GM21367 (cell line): Measurements from ENCODE around the gene IDH3A.

Experiments used
- ATAC-seq: cut with Tn5 transposase; IDR thresholded peaks from one replicate; pipeline ENCODE4 v1.9.1; 2021; ENCODE audit not compliant: unreplicated experiment

The IDH3A gene

DNA sequence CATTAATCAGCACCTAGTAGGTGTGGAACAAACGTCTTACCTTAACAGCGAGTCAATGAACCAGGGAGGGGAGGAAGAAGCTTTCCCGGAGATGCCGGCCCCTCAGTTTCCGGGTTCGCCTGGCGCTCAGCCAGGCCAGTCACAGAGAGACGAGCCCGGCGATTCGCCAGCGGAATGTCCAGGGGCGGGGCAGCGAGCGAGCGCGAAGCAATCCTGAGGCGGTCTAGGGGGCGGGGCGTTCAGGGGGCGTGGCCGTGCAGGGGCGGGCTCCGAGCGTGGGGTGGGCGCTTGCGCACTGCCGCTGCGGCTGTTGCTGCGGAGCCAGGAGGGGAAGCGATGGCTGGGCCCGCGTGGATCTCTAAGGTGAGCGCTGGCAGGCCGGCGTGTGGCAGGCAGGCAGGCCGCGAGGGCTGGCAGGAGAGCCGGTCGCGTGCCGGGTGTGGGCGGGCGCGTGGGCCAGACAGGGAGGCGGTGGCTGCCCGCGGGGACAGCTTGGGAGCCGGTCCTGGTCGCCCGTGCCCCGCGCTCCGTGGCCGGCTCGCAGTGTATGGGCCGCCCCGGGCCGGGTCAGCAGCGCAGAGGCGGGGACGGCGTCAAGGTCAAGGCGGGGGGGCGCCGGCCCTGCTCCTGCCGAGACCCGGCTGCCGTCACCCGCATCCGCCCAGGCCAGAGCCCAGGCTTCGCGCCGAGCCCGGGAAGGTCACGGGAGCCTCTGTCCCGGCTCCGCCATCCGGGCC, at the start of gene IDH3A:
TSS of gene IDH3A (plus strand) at position 295 of the 737 bp plus-strand sequence. CDS start at position 337, 42 bp downstream.
- ATAC-seq: peak; percentile 69

DNA sequence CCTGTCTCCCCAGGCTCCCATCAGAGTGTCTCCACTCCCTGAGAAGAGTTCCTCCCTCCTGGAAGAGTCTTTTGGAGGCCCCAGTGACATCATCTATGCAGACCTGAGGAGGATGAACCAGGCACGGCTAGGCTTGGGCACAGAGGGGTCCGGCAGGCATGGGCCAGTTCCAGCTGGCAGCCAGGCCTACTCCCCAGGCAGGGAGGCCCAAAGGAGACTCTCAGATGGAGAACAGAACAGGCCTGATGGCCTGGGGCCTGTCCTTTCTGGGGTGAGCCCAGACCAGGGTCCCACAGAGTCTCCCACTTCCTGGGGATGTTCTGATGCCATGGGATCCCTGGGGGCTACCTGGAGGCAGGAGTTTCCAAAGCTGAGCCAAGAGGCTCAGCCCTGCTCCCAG, 48.3 kb upstream of the IDH3A start:
- ATAC-seq: no peak

DNA sequence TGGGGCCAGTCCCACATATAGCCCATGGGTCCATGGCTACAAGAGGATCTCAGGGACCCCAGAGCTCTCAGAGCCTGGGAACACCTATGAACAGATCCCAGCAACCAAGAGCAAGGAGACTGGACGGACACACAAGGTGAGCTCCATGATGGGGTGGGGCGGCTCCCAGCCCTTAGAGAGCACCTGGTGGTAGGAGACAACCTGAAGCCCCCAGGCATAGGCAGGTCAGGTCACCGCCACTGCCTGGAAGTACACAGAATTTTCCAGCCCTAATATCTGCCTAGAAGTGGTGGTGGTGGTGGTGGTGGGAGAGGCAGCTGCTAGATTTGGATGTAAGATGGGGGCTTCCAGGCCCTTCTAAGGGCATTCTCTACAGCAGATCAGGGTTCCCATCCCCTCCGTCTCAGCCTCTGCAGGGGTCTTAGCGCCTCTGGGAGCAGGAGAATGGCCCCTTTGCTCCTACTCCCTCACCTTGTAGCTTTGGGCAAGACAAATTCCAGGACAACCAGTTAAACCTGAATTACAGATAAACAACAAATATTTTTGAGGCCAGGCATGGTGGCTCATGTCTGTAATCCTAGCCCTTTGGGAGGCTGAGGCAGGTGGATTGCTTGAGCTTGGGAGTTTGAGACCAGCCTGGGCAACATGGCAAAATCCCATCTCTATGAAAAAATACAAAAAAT, 47.6 kb upstream of the IDH3A start:
- ATAC-seq: no peak

DNA sequence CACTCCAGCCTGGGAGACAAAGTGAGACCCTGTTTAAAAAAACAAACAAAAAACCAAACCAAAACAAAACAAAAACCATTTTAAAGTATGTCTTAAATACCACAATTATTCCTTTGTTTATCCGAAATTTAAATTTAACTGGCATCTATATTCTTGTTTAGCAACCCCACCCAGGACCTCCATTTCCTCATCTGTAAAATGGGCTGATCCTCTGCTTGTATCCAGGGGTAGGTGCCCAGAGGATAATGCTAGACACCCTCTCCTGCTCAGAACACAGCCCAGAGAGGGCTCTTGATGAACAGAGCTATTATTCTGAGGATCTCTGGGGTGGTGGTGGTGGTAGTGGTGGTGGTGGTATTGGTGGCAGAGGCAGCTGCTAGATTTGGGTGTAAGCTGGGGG, 47.0 kb upstream of the IDH3A start:
- ATAC-seq: no peak

DNA sequence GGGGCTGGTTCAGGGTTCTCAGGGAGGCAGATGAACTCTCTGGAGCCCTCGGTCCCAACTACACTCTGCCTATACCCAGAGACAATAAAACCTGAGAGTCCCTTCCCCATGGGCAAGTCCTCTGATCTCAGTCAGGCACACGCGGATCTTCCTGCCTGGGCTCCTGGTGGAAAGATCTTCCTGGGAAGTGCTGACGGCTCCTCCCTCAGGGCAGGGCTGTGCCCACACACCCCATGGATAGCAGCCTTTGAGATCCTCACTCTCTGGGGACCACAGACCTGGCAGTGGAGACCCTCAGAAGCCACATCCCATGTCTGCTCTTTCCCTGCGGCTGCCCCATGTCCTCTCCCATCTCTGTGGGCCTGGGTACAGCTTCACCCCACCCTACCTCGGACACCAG, 46.4 kb upstream of the IDH3A start:
- no peak for ATAC-seq

DNA sequence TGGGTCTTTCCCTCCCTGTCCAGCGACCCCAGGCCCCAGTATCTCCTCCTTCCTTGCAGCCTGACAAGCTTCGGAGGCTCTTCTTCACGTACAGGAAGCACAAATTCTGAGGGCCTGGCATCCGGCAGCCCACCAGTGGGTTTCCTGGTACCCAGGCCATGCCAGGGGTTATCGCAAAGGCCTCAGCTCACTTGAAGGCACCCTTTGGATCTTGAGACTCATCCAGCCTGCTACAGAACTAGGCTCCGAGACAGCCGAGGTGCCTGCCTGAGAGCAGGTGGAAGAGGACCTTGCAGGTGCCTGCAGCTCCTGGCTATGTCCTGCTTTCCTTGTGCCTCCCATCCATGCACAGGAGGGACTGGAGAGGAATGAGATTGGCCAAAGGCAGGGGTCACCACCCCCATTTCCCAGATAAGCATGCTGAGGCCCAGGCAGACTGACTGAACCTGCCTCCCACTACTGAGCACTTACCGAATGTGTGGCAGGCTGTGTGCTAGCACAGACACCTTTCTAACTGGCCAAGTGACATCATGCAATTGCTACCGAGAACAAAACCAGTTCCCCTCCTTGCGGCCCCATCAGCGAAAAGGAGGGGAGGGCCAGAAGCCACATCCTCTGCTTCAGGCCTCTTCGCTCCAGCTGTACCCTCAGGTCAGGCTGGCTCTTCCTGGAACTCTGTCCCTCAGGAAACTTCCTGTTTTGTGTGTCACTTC, 45.6 kb upstream of the IDH3A start:
- peak; percentile 69 for ATAC-seq

DNA sequence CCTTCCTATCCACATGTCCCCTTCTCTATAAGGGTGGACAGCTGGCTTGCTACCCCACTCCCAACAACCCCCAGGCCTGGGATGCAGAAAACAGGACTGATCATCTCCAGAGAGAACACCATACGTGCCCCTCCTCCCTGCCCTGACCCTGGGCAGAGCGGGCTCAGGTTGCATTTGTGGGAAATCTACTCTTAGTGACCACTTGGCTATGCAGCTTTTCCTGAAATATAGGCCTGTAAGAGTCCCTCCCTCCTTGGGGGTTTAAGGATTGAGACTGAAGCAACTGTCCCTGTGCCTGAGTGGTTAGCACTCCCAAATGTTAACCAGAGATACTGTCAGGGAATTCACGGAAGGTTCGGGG, 45.1 kb upstream of the IDH3A start:
- ATAC-seq: peak; percentile 20

DNA sequence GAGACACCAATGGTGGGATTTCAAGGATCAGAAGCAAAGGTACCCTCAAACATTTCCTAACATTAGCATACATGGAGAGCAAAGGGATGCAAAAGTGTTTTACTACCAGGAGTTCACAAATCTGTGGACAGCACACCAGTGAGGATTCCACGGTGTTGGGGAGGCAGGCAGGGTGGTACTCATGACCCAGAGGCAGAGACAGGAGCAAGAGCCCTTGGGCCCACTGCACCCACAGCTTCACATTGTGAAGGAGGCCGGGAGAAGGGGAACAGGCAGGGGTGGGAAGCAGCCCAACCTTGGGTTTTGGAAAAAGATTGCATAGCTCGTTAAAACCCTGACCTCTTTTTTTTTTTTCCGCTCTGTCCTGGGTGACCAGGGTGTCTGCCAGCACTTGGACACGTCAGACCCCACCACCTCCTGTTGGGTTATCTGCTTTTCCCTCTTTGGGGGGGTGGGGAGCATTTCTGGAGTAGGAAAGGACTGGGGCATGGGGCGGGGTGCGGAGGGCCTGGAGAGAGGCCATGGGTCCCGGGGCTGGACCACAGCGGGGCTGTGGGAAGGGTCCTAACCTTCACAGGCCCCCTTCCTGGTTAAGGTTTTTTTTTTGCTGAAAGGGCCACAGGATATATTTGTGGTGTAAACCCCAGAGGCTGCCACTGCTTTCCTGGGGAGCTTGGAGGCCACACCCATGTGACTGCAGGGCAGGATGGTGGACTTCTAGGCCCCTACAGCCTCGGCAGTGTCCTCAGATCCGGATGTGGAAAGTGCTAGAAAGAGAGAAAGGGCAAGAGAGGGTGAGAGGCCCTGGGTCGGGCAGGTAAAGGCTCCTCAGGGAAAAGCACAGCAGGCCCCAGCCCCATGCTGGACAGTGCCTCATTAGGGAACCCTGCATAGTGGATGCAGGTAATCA, 44.3 kb upstream of the IDH3A start:
- ATAC-seq: no peak

DNA sequence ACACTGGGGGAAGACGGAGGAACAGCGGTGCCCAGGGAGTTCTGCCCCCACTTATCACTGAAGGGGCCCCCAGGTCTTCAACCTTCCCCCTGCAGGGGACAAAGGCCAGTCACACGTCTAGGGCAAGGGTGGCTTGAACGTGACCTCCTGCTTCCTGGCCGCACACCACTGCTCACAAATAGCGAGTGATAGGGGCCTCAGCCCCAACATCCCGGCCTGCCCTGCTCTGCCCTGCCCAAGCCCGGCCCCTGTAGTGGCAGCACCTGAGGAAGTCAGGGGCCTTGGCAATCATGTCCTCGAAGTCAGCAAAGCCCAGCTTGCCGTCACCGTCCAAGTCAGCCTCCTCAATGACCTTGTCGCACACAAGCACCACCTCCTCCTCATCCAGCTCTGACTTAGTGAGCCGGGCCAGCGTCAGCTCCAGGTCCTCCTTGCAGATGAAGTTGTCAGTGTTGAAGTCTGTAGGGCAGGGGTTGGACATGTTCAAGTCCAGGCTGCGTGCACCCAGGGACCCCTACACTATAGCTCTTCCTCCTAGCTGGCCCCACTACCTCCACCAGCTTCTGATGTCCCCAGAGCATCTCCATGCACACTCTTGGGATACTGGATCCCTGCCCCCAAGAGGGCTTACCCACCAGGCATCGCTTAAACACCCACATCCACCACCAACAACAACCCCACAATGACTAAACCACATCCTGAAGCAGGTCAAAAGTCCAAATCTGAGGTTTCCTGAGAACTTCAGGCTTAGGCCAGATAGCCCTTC, 43.5 kb upstream of the IDH3A start:
- no peak for ATAC-seq

DNA sequence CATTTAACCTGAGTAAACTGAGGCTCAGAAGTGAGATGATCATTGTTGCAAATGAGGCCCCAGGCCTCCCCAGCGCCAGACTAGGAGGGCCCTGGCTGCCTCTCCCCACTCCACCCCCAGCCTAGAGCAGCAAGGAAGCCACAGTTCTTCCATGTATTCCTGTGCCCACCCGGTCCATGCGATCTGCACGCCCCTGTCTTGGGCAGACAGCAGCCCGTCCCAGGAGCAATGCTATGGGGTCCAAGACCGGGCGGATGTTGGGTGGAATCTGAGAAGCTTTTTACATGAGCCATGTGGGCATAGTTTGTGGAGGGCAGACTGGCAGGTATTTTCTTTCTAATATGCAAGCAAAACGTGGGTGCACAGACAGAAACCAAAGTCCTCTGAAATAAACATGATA, 41.7 kb upstream of the IDH3A start:
- ATAC-seq: no peak

DNA sequence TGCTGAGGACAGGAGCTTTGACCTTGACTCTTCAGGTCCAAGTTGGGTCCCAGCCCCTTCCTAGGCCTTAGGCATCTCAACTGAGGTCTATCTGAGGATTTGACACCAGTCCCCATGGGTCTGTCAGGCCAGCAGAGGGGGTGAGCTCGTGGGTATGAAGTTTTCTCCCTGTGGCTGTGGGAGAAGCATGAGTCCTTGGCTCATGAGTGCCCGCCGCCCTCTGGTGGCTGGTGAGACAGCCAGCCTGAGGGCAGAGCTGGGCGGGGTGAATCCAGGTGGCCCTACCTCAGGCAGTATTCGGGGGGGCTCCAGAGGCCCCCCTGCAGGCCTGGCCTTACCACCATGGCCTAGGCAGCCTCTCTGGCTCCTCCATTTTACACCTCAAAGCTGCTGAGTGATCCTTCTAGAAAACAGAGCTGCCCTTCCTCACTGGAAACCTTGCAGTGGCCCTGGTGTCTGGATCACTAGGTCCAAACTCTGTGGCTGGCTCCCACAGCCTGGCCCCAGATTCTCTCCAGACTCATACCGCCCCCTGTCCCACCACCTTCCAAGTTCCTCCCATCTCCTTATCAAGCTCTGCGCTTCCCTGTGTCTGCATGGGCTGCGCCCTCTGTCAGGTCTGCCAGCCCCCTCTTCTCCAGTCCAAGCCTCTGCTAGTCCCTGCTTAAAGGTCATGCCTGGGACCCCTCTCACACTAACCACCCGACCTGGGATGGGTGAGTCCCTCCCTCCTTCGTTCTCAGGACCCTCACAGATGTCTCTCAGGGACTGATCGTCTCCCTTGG, 40.7 kb upstream of the IDH3A start:
- ATAC-seq: no peak

DNA sequence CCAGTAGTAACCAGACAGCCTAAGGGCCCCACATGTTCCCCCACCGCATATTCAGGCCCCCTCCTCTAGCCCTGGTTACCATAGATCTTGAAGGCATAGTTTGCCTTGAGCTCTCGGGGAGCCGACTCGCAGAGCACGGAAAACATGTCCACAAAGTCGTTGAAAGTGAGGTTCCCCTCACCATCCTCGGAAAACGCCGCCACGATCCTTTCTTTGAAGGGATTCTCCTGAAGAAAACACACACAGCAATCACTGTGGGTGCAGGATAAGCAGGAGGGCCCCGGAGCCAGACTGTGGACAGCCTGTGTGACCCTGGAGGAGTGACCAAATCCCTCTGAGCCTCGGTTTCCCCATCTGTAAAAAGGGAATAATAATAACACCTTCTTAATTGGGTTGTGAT, 40.0 kb upstream of the IDH3A start:
- no peak for ATAC-seq

DNA sequence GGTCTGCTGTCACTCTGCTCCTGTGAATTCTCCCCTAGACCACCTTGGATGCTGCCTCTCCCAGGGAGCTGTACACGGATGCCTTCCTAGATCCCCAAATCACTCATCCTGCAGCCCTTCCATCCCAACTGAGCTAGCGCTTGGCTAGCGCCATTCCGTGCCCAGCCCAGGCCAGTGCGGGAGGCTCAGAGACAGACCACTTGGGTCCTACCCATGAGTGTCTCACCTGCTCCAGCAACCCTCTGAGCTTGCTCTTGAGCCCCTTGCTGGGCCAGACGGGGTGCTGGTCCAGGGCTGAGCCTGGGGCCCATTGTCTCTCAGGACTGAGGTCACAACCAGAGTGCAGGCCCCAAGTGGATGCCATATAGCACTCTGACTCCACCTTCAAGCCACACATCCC, 39.1 kb upstream of the IDH3A start:
- no peak for ATAC-seq

DNA sequence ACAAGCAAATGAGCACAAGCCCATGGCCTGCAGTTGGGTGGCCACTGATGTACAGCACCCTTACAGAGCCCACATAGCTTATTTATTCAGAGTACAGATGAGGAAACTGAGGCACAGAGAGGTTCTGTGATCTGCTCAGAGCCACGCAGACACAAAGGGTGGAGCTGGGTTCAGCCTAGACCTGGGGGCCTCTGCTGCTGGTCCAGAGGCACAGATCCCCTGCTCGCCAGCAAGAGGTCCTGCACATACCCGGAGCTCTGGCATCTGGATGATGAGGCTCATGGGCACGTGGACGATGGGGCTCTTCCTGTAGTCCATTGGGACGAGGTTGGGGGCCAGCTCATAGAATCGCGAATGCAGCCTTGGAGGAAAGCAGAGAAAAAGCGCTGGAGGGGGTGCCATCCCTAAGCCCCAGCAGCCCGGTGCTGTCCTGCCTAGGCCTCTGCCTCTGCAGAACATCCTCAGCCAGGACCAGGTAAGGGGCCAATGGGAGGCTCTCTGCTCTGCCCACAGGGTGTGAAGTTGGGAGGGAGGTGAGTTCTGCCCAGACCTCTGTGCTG, 38.2 kb upstream of the IDH3A start:
- ATAC-seq: no peak

DNA sequence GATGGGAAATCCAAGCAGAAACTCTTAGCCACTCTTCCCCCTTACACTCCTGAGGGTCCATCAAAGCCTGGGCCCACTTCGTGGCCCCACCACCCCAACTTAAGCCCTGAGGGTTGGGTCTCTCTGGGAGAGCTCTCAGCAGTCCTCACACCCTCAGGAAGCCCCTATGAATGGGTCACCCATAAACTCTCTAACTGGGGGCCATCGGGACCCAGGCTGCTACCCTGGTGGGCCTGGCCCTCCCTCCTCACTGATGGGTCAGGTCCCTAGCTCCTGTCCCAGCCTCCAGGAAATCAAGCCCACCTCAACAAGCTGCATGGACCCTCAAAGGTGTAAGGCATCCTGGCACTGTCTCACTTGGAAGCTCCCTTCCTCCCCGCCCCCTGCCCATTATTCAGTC, 37.4 kb upstream of the IDH3A start:
- ATAC-seq: no peak

DNA sequence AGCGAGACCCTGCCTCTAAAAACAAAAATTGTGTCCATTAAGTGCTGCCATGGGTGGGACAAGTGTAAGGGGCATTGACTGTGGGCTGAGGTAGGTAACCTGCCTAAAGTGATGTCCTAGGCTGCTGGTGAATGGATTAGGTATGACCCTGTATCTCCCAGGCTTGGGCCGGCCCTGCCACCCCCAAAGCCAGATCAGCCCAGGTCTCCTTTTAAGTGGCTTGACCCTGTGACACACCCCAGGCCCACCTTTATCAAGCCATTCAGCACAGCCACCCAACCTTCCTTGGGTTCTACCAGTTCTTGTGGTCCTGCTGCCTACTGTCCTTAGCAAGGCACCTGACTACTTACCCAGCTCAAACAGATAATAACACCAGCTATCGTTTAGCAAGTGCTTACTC, 36.6 kb upstream of the IDH3A start:
- no peak for ATAC-seq

DNA sequence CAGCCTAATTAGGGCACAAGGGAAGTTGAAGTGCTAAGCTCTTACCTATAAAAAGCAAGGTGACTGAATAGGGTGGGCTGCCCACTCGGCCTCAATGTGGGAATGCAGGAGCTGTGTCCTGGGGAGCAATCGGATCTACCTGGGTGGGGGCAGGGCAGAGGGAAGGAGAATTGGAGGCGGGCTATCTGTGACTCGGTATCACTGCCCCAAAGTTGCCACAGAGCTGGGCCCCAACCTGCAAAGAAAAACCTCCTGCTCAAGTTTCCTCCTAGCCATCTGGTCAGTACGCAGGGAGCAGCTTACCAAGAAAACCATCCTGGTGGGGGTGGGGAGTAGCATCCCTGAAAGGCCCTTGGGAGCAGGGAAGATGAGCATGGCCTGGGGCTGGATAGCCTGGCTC, 28.6 kb upstream of the IDH3A start:
- ATAC-seq: no peak

DNA sequence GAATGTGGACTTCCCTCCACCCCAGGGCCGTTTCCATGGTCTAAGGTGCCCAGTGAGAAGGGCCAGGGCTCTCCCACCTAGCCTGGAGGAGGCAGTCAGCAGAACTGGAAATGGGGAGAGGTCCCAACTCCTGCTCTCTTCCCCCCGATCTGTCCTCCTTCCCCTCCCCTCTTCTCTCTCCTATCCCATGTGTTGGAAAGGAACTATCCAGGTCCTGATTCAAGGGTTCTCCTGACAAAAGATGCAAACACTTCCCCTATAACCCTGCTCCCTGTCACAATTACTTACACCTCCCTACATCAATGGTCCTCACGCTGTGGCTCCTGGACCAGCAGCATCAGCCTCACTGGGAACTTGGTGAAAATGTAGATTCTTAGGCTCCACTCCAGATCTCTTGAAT, 23.9 kb upstream of the IDH3A start:
- ATAC-seq: no peak

DNA sequence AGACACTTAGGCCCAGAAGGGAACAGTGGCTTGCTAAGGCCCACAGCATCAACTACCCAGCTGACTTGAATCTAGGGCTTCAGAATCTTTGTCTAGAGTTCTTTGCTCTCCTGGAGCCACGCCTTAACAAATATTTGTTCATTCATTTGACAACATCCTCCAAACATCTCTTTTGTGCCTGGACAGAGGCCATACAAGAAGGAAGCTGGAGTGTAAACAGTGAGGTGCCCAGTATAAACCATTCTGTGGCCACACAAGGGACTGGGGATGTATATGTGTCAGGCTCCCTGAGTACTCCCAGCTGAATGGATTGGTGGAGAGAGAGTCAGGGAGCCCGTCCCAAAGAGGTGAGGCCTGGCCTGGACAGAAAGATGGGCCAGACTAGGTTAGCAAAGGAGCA, 21.3 kb upstream of the IDH3A start:
- ATAC-seq: no peak
